HG02610 (cell line): Measurements from ENCODE around the gene PRR19.
A peak's percentile ranks its signal among the peaks of the same experiment; 100 is the strongest.
"Not testable (repeated sequence)": the region's sequence is repeated elsewhere in the genome, so short reads cannot be mapped to it uniquely, and the experiment has no call there.

ENCODE experiments used
- ATAC-seq: cut with Tn5 transposase; IDR thresholded peaks from one replicate; pipeline ENCODE4 v1.9.1; 2021; ENCODE audit warnings: mild to moderate bottlenecking, moderate library complexity; ENCODE audit not compliant: unreplicated experiment

Gene PRR19, protein sequence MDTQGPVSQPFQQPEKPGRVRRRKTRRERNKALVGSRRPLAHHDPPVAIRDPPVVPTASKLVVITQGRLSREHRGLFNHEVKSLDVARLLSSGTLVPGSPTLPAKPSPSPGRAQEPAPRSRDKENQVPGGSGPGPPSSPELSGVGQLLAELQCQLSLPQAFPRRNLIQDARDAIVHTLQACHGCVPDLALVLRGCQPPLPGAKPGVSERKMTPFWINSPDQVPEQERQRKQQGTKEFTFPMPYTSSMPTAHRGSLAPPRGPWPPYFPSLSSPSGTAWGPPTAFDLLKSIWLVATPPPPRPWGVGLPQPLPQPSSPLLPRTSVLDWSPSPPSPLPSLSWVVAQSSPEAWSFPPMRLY

DNA sequence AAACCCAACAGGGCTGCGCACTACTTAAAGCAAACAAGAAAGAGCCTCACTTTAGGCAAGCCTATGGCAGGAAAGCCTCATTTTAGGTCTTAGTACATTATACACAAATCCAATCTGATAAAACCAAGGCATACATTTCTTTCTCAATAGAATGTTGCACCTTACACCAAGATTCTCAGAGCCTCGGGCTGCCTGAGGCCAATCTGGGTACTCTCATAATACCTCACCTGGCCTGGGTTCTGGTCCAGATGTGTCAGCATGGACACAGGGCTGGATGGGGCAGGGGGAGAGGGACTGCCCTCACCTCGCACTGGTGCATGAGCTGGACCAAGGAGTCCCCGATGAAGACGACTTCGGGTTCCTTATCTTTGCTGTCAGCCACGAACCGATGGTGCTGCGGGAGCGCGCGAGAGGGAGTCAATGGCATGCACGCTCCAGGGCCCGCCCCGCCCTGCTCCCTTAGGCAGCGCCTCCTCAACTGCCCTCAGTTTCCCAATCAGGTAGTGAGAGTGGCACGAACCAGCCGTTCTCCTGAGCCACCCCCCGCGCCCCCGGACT, at the start of gene PRR19:
TSS of gene PRR19 (plus strand) at position 487 of the 558 bp plus-strand sequence. CDS start 7,453 bp downstream, outside the sequence.
- no peak for ATAC-seq

DNA sequence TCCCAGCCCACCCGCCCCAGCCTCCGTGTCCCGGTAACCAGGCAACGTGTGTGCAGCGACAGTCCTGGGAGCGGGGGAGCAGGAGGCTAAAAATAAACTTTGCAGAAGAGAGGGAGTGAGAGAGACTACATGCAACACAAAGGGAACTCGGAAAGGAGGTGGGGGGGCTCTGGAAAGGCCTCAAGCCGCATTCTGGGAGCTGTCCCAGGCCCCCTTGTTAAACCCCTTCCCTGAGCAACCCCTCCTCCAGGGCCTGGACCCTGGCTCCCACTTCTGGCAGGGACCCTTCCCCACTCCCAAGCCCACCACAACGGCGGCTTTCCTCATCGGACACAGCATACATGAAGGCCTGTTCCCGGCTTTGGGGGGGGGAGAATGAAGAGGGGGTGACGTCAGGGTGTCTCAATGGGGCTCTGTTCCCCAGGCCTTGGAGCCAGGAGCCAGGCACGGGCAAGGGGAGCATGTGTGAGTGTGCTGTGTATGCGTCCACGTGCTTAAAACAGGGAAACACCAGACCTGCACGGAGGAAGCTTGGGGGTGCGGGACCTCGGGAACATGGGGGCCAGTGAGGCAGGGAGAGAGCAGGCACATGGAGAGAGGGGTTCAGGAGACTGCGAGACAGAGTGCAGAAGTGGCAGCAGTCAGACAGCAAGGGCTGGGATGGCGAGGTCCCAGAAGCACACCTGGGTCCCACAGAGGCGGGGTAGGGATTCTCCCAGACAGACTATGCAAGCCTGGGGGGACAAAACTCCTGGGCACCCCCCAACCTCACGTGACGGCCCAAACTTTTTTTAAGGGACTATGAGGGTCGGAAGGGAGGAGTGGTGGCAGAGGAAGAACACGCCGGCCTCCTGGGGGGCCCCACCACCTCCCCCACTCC, 49.3 kb upstream of the PRR19 start:
- ATAC-seq = no peak

DNA sequence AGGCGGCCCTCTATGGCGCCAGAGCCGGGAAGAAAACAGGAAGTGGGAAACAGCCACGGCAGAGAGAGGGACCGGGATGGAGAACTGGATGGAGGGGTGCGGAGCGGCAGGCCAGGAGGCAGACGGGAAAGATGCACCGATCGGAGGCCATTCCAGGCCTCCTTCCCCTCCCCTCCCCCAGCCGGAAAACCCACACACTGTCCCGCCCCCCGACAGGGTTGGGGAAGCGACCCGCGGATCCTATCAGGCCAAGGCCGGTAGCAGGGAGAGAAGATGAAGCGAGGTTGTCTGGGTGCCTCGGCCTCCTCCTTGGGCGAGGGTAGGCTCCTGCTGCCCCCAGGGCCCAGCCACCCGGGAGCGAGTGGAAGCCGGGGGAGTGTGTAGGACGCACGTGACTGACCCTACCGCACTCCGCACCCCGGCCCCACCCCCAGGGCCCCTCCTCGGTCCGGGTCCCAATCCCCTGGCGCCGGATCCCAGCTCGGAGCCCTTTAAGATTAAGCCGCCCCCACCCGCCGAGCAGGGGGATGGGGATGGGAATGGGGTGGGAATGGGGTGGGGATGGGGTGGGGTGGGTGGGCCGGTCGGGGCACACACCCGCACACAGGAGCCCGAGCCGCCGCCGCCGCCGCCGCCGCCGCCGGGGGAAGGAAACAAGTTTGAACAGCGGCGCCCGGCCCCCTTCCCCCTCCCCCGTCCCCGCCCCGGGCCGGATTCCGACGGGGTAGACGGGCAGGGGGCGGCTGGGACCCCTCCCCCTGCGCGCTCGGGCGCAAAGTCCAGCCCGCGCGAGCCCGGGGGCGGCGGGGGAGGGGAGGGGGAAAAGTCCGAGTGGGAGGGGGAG, 48.5 kb upstream of the PRR19 start:
- ATAC-seq = no peak

DNA sequence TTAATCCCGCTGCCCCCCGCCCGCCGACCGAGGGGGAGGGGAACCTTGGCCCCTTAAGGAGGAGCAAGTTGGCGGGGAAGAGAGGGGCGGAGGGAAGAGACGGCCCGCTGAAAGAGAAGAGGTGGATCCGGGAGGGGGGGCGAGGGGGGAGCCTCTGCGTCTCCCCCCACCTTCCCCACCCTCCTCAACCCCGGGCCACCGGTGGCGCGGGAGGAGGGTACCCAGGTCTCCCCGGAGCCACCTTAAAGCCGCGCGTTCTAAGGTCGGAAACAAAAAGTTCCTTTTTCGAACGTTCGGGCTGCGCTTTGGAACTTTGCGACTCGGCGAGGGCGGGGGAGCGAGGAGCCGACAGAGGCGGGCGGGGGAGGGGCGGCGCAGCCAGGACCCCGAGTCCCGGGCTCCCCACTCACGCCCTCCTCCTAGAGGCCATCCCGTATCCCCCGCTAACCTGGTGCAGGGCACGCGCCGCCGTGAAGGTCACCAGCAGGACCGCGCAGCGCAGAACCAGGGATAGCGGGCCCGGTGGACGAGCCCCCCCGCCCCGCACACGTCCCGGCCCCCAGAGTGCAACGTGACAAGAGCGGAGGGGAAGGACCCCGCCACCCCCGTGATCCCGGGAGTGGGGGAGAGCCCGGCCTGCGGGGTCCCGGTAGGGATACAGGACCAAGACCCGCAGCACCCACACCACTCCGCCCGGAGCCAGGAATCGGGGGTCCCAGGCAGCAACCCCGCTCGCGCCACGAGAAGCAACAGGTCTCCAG, 47.7 kb upstream of the PRR19 start:
- no peak for ATAC-seq

DNA sequence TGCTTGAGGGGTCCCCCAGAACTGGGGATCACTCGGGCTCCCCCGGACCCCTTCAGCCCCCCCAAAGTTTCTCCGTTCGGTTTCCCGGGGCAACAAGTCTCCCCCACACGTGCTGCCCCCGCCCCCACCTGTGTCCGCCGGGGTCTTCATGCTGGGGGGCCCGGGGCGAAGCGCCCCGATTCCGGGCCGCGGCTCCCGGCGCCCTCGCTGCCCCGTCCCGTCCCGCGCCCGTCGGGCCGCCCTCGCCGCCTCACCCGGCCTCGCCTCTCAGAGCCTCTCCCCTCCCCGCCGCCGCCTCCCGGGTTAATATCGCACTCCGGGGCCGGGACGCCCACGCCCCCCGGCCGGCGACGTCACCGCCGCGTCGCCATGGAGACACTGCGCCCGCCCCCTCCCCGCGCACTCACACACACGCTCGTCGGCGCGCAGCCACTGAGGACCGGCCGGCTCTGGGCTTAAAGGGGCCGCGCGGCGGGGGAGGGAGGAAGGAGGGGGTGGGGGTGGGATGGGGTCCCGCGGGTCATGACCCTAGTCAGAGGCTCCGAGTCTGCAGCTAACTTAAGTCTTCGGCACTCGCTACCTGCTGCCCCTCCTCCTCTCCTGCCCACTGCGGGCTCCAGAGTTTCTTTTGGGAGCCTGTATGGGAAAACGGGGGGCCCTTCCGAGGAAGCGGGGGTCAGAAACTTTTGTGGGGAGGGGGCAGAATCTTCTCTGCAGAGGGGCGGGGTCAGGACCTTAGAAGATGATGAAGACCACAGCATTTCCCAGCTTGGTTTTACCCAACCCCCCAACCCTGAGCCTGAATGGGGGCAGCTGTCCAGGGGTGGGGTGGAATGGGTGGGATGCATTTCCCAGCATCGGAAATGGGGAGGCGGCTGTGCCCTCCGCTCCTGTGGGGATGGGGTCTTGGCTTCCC, 46.8 kb upstream of the PRR19 start, which contains the start of gene ERF:
TSS of gene ERF (minus strand) at position 279 of the 916 bp plus-strand sequence. CDS start at position 150, 129 bp downstream.
- peak; percentile 63 for ATAC-seq

DNA sequence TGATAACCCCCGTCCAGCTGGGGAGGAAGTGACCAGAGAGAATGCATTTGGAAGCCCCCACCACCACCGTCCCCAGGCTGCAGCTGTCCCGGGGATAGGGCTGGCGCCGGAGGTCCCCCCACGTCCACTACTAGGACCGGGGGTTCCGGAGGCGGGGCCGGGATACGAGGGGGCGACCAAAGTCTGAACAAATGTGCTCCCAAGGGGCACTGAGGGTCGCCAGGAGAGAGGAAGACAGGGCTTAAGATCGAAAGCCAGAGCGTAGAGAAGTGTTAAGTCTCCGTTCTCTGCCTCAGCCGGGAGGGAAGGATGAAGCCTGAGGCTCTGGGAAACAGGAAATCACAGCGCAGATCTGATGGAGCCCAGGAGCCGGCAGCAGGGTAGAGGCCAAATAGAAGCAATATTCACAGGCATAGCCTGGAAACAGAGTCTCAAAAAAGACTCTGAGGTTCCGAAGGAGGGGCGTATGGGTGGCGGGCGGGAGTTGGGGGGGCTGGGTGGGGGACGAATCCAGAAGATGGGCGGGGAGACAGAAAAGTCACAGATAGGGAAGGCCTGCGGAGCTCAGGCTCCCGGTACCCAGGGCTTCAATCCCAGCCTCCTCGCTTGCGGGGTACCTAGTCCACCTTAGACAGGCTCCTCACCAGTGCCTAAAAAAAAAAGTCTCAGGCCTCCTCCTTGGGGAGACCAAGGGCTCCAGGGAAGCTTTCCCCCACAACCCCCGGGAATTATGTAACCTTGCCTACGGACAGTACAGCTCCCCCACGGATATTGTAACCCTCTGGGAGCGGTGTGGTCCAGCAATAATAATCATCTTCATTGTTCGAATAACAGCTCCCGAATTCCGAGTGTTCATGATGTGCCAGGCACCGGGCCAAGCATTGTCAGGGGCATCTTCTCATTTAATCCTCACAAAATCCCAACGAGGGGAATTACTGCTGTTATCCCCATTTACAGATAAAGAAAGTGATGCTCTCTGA, 45.9 kb upstream of the PRR19 start:
- no peak for ATAC-seq

DNA sequence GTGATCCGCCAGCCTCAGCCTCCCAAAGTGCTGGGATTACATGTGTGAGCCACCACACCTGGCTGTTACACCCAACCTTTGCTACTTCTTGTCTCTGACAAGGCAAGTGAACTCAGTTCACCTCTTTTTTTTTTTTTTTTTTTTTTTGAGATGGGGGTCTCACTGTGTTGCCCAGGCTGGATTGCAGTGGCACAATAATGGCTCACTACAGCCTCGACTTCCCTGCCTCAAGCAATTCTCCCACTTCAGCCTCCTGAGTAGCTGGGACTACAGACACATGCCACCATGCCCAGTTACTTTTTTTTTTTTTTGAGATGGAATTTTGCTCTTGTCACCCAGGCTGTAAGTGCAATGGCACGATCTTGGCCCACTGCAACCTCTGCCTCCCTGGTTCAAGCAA, 44.1 kb upstream of the PRR19 start:
- ATAC-seq = not testable (repeated sequence)

DNA sequence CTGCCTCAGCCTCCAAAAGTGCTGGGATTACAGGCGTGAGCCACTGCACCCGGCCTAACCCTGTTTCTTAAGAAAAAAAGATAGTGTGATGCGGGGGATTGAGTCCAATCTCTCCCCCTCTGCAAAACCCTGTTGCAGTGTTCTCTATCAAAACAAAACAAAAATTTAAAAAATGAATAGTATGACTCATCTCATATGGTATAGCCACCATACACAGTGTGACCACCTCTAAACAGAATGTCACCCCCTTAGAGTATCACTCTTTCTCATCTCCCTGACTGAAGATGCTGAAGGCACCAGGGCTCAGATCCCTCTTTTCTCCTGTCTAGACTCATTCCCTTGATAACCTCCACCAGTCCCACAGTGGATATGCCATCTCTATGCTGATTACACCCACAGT, 40.2 kb upstream of the PRR19 start:
- ATAC-seq = no peak

DNA sequence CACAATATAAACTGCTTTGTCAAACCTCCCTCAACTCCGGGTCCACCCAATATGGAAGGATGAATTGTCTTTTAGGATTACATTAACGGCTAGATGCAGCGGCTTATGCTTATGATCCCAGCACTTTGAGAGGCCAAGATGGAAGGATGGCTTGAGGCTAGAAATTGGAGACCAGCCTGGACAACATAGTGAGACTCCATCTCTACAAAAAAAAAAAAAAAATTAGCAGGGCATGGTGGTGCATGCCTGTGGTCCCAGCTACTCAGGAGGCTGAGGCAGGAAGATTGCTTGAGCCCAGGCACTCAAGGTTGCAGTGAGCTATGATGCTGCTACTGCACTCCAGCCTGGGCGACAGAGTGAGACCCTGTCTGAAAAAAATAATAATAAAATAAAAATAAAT, 35.8 kb upstream of the PRR19 start:
- not testable (repeated sequence) for ATAC-seq

DNA sequence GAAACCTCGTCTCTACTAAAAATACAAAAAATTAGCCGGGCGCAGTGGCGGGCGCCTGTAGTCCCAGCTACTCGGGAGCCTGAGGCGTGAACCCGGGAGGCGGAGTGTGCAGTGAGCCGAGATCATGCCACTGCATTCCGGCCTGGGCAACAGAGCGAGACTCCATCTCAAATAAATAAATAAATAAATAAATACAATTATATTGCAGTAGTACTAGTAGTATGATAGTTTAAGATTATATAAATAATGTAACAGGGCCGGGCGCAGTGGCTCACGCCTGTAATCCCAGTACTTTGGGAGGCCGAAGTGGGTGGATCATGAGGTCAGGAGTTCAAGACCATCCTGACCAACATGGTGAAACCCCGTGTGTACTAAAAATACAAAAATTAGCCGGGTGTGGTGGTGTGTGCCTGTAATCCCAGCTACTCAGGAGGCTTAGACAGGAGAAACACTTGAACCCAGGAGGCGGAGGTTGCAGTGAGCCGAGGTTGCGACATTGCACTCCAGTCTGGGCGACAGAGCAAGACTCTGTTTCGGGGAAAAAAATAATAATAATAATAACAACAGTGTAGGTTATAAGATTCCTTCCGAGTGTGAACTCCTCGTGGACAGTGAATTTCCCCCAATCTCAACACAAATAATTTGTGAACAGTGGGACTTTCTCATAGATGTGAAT, 34.9 kb upstream of the PRR19 start:
- ATAC-seq = not testable (repeated sequence)

DNA sequence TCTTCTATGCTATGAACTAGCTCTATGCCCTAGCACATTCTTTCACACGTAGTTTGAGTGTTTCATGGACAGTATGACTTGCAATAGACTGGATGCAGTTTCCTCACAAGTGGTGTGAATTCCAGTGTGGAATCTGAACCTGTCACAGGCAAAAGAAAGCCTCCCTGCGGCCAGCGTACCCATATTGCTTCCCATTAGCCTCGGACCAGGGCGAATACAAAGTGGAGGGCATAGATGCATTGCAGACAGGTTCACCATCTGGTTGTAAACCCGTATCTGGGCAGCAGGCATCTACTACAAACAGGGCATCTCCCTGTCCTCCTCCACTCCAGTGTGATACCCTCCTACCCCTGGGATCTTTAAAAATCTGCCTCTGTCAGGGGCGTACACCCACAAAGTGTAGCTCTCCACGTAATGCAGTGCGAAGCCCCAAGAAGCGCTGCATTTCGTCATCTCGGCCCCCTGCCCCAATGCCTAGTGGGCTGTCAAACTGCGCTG, 34.2 kb upstream of the PRR19 start:
- ATAC-seq = no peak

DNA sequence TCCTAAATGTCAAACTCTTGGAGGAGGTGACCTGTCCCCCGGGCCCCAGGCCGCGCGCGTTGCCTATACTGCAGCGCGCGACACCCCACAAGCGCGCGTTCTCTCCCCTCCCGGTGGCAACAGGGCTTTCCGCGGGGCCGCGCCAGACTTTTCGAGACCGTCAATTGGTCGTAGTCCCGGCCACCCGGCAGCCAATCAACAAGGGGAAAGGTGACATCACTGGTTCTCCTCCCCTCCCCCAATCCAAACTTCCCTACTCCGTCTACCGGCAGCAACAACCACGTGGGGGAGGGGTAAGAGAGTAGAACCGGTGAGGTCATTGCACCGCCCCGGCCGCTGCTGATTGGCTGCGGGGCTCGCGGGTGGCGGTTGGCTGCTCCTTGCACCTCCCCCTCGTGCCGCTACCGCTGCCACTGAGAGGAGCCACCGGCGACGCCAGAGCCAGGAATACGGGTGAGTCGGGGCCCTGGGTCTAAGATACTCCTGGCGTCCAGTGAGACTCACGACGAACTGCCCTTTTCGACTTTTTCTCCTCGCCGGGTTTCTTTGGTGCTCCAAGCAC, 33.7 kb upstream of the PRR19 start:
- ATAC-seq = peak; percentile 55

DNA sequence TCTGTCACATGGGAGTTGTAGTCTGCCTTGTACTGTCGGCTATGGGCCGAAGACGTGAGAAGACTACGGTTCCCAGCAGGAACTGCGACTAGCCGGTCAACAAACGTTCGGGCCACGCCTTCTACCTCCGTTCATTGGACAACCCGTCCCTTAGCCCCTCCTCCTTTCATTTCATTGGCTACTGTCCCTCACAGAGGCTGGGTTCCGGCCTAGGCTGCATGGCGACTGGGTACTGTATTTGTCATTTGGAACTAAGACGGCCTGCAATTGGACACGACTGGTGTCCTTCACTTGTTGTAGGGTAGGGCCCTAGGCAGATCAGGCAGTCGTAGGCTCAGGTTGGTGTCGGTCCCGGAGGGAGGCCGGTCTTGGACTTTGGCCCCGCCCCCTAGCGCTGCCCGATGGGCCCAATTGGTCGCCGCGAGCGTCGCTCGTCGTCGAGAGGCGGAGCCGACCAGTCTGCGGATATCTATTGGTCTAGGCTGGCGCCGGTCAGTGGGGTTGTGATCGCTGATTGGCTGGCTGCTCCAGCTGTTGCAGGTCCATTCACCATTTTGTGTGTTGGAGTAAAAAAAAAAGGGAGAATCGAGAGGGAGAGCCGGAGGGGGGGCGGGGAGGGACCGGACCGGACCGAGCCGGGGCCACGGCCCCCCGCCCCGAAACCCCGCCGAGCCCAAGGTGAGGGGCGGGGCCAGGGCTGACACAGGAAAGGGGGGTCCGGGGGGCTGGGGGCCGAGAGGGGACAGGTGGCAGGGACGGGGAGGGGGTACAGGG, 33.0 kb upstream of the PRR19 start, which contains the start of gene CIC:
TSS of gene CIC (plus strand) at position 549 of the 774 bp plus-strand sequence. CDS start 2,532 bp downstream, outside the sequence.
- peak; percentile 80 for ATAC-seq

DNA sequence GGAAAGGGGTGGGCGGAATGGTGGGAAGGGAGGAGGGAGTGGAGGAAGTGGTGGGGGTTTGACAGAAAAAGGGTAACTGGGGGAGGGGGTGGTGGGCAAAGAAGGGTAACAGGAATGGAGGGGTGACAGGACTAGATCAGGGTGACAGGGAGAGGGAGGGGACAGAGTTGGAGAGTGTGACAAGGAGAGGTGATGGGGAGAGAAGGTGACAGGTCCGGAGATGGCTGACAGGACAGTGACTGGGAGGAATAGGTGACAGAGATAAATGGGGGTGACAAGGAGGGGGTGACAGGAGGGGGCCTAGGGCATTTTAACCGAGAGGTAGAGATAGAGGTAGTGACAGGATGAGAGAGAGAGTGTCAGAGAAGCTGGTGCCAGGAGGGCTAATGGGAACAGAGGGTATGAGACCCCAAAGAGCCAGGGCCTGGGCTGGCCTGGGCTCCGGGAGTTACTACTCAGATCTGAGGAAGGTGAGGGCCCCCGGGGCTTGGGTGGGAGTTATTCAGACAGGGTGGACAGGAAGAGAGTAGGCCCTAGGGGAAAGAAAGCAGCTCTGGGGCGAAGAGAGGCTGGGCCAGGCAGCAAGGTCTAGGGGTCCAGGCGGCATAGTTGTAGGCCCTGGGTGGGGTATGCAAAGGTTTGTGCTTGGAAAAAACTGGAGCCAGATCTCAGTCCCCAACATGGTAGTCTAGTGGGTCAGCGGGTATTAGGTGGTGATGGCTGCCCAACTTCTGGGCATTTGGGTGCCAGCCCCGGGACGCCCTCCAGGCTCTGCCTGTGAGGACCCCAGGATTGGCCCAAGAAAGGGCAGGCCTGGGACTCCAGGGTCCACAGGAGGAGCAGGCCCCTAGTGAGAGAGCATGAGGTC, 32.2 kb upstream of the PRR19 start:
- ATAC-seq = no peak
